Measurements from ENCODE around the gene LHX3.

DNA sequence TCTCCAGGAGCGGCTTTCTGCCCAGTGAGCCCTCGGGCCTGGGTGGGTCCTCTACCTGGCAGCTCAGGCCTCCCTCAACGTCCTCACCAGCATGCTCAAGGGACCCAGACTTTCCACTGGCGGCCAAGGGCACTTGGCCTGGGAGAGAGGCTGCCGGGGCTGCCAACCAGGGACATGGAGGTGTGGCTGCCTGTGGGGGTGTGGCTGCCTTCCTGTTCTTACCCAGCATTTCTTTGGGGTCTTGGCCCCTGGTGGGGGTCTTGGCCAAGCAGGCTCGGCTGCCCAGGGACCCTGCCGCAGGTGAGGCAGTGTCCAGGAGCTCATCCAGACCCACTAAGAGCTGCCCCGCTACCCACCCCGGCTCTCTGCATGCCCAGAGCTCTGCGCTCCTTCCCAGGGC, 47.9 kb upstream of the LHX3 start:
- TF ChIP-seq, protein P1, sequence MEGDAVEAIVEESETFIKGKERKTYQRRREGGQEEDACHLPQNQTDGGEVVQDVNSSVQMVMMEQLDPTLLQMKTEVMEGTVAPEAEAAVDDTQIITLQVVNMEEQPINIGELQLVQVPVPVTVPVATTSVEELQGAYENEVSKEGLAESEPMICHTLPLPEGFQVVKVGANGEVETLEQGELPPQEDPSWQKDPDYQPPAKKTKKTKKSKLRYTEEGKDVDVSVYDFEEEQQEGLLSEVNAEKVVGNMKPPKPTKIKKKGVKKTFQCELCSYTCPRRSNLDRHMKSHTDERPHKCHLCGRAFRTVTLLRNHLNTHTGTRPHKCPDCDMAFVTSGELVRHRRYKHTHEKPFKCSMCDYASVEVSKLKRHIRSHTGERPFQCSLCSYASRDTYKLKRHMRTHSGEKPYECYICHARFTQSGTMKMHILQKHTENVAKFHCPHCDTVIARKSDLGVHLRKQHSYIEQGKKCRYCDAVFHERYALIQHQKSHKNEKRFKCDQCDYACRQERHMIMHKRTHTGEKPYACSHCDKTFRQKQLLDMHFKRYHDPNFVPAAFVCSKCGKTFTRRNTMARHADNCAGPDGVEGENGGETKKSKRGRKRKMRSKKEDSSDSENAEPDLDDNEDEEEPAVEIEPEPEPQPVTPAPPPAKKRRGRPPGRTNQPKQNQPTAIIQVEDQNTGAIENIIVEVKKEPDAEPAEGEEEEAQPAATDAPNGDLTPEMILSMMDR (IDR thresholded peaks at IDR 0.05): no peak
- no peak for TF ChIP-seq POLR2A (IDR thresholded peaks at IDR 0.05)
